ES-I3 (cell line): Measurements from ENCODE around the gene OLFM1.
"Not testable (repeated sequence)": the region's sequence is repeated elsewhere in the genome, so short reads cannot be mapped to it uniquely, and the experiment has no call there.

Source experiments
- H3K36me3 ChIP-seq: 2 replicates; pipeline ENCODE4 v1.6.1; 2013; ENCODE audit warnings: mild to moderate bottlenecking, low read length, control low read depth, moderate library complexity; ENCODE audit not compliant: insufficient read depth
- H3K4me1 ChIP-seq: 2 replicates; pipeline ENCODE4 v1.6.1; 2013; ENCODE audit warnings: mild to moderate bottlenecking, control low read depth, low read length; ENCODE audit not compliant: insufficient read depth
- H3K9ac ChIP-seq: 2 replicates; pipeline ENCODE4 v1.6.1; 2013; ENCODE audit warnings: low read depth, mild to moderate bottlenecking, low read length, moderate library complexity
- H3K9me3 ChIP-seq: 2 replicates; pipeline ENCODE4 v1.6.1; 2013; ENCODE audit warnings: mild to moderate bottlenecking, low read length, moderate library complexity; ENCODE audit not compliant: control insufficient read depth, insufficient read depth

OLFM1 gene

GRCh38 chr9:135049460-135049859 lies 38.0 kb upstream of the OLFM1 start:
- H3K9me3 ChIP-seq, result peaks cover 2% of the 10 kb centered on the region; the same call in 1 of the 2 replicates
- H3K36me3 ChIP-seq, result no peaks in the 10 kb centered on the region
- H3K4me1 ChIP-seq, result no peaks in the 10 kb centered on the region
- no peak overlapping the region for H3K9ac ChIP-seq

- Histone ChIP-seq H3K9me3 (peaks cover 2% of the 10 kb centered on the region; the same call in 1 of the 2 replicates), H3K4me1 (no peaks in the 10 kb centered on the region), H3K36me3 (no peaks in the 10 kb centered on the region), H3K9ac (no peak overlapping the region)
Observed at GRCh38 chr9:135050072-135050990, 37.1 kb upstream of the OLFM1 start.

DNA sequence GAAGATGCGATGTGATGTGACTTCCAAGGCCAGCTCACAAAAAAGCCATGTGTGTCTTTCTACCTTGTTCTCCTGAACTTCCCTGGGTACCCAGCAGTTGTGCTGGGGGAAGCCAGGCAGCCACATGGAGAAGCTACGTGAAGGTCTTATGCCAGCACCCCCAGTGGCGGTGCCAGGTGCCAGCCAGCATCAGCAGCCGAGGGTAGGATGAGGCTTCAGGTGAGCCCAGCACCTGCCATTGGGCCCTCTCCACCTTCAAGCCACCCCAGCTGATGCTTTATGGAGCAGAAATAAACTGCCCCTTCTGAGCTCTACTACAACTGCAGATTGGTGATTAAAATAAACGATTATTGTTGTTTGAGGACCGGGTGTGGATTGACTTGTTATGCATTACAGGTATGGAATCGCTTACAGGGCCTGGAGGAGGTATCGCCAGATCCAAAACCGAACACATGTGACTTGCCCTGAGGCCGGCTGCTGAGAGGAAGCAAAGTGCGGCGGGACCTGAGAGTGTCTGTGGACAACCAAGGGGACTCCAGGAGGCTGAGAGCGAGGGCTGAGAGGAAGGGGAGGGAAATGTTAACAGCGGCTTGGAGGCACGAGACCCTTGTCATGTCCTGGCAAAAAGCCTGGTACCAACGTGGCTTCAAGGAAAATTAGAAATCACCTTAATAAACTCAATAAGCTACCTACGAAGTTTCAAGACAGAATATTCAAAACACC lies 36.0 kb upstream of the OLFM1 start:
- no peak overlapping the region for H3K9ac ChIP-seq
- peaks cover 2% of the 10 kb centered on the region; the same call in 1 of the 2 replicates for H3K9me3 ChIP-seq
- H3K4me1 ChIP-seq, result no peaks in the 10 kb centered on the region
- H3K36me3 ChIP-seq, result no peaks in the 10 kb centered on the region

GRCh38 chr9:135053133-135053532 lies 34.3 kb upstream of the OLFM1 start:
- no peaks in the 10 kb centered on the region for H3K4me1 ChIP-seq
- H3K9me3 ChIP-seq, result peaks cover 2% of the 10 kb centered on the region; the same call in 1 of the 2 replicates
- no peaks in the 10 kb centered on the region for H3K36me3 ChIP-seq
- H3K9ac ChIP-seq, result no peak overlapping the region

GRCh38 chr9:135055181-135055580 lies 32.3 kb upstream of the OLFM1 start:
- no peaks in the 10 kb centered on the region; the same call in 1 of the 2 replicates for H3K36me3 ChIP-seq
- H3K4me1 ChIP-seq, result no peaks in the 10 kb centered on the region
- H3K9me3 ChIP-seq, result peaks cover 2% of the 10 kb centered on the region; the same call in 1 of the 2 replicates
- no peak overlapping the region for H3K9ac ChIP-seq

- Histone ChIP-seq H3K4me1 (no peaks in the 10 kb centered on the region), H3K9me3 (peaks cover 2% of the 10 kb centered on the region; the same call in 1 of the 2 replicates), H3K36me3 (no peaks in the 10 kb centered on the region; the same call in 1 of the 2 replicates), H3K9ac (no peak overlapping the region)
Observed at GRCh38 chr9:135056541-135056940, 30.9 kb upstream of the OLFM1 start.

DNA sequence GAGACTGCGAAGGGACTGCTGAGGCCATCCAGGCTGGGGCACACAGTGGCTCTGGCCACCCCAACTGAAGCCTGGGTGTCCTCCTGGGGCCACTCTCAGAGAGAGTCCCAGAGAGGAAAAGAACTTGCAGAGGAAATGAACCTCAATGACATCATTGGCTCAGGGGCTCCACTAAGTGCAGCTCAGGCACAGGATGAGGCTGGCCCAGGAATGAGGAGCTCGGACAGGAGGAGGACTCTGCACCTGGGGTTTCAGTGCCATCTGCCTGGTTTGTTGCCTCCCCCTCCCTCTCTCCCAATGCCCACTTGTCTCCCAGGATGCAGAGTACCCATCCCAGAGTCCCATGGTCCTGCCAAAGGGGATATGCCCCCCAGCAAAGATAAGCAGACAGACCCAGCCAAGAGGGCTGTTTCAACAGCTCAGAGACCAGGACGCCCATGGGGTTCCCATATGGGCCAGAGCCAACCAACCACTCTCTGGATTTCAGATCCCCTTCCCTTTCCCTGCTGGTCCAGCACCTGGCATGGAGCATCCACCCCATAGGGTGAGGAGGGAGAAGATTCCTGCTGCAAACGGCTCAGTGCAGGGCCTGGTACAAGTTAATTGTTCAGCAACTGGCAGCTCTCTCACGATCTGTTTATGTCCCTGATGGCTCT lies 26.9 kb upstream of the OLFM1 start:
- H3K4me1 ChIP-seq, result no peaks in the 10 kb centered on the region

GRCh38 chr9:135061441-135061840 lies 26.0 kb upstream of the OLFM1 start:
- no peak overlapping the region for H3K9ac ChIP-seq
- no peaks in the 10 kb centered on the region for H3K4me1 ChIP-seq
- no peaks in the 10 kb centered on the region; the same call in 1 of the 2 replicates for H3K36me3 ChIP-seq
- no peaks in the 10 kb centered on the region; the same call in 1 of the 2 replicates for H3K9me3 ChIP-seq

More for the DNA sequence above, 26.9 kb upstream of the OLFM1 start:
- Histone ChIP-seq H3K9me3 (no peaks in the 10 kb centered on the region; the same call in 1 of the 2 replicates), H3K36me3 (no peaks in the 10 kb centered on the region; the same call in 1 of the 2 replicates), H3K9ac (no peak overlapping the region)

- H3K36me3 ChIP-seq, result no peaks in the 10 kb centered on the region; the same call in 1 of the 2 replicates
- no peaks in the 10 kb centered on the region; the same call in 1 of the 2 replicates for H3K9me3 ChIP-seq
- no peaks in the 10 kb centered on the region for H3K4me1 ChIP-seq
- H3K9ac ChIP-seq, result no peak overlapping the region
Observed at GRCh38 chr9:135062254-135062653, 25.2 kb upstream of the OLFM1 start.

DNA sequence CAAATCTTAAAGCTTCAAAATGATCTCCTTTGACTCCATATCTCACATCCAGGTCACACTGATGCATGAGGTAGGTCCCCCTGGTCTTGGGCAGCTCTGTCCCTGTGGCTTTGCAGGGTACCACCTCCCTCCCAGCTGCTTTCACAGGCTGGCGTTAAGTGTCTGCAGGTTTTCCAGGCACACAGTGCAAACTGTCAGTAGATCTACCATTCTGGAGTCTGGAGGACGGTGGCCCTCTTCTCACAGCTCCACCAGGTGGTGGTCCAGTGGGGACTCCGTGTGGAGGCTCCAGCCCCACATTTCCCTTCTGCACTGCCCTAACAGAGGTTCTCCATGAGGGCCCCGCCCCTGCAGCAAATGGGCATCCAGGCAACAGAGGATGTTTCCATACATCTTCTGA lies 24.0 kb upstream of the OLFM1 start:
- not testable (repeated sequence) for H3K4me1 ChIP-seq, H3K9ac ChIP-seq, H3K9me3 ChIP-seq, H3K36me3 ChIP-seq

DNA sequence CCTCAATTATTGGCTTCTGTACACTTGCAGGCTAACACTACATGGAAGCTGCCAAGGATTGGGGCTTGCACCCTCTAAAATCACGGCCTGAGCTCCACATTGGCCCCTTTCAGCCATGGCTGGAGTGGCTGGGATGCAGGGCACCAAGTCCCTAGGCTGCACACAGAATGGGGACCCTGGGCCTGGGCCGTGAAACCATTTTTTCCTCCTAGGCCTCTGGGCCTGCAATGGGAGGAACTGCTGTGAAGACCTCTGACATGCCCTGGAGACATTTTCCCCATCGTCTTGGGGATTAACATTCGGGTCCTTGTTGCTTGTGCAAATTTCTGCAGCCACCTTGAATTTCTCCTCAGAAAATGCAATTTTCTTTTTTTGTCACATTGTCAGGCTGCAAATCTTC lies 23.6 kb upstream of the OLFM1 start:
- not testable (repeated sequence) for H3K9ac ChIP-seq, H3K36me3 ChIP-seq, H3K4me1 ChIP-seq, H3K9me3 ChIP-seq

- H3K36me3 ChIP-seq, result no peaks in the 10 kb centered on the region
- H3K4me1 ChIP-seq, result no peaks in the 10 kb centered on the region
- H3K9ac ChIP-seq, result no peak overlapping the region
- no peaks in the 10 kb centered on the region; the same call in 1 of the 2 replicates for H3K9me3 ChIP-seq
Observed at GRCh38 chr9:135065151-135065550, 22.3 kb upstream of the OLFM1 start.

- Histone ChIP-seq H3K9me3 (no peaks in the 10 kb centered on the region; the same call in 1 of the 2 replicates), H3K9ac (no peak overlapping the region), H3K36me3 (no peaks in the 10 kb centered on the region), H3K4me1 (no peaks in the 10 kb centered on the region)
Observed at GRCh38 chr9:135065804-135066203, 21.7 kb upstream of the OLFM1 start.

DNA sequence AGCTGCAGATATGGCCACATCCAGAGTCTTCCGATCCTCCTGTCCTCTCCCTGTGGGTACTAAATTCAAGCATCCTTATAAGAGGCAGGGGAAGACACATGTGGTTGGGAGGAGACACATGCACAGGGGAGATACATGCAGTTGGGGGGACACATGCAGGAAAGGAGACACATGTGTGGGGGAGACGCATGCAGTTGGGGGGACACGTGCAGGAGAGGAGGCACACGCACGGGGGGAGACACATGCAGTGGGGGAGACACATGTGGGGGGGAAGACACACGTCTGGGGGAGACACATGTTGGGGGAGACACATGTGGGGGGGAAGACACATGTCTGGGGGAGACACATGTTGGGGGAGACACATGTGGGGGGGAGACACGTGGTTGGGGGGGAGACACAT lies 21.2 kb upstream of the OLFM1 start:
- Histone ChIP-seq H3K4me1 (no peaks in the 10 kb centered on the region), H3K9me3 (no peaks in the 10 kb centered on the region; the same call in 1 of the 2 replicates), H3K9ac (no peak overlapping the region), H3K36me3 (no peaks in the 10 kb centered on the region)
